Lower lobe of right lung (tissue), 2 donors: ENCODE results near the gene ID1. TPM values are rescaled to one million over a fixed set of nuclear protein-coding genes. Genes with fewer than 3 reads are reported as not detected.
A peak's percentile ranks its signal among the peaks of the same experiment; 100 is the strongest.

Experiments
- ATAC-seq, 2 donors: fragments of 200-7000 bp; cut with Tn5 transposase; one replicate each; pipeline ENCODE4 v1.9.1; 2020 to 2022; ENCODE audit warnings: mild to moderate bottlenecking in 2 of 2, moderate library complexity in 2 of 2
- DNase-seq: peaks from one replicate; pipeline ENCODE4 v3.0.0-alpha.2; 2020
- H3K27ac ChIP-seq: fragments of 200-600 bp; one replicate; pipeline ENCODE4 v1.8.0; 2022
- H3K27me3 ChIP-seq: fragments of 200-600 bp; one replicate; pipeline ENCODE4 v1.8.0; 2022; ENCODE audit warnings: low read depth
- H3K36me3 ChIP-seq: fragments of 200-600 bp; one replicate; pipeline ENCODE4 v1.8.0; 2022; ENCODE audit warnings: mild to moderate bottlenecking
- H3K4me1 ChIP-seq: fragments of 200-600 bp; one replicate; pipeline ENCODE4 v1.8.0; 2022
- H3K4me3 ChIP-seq: fragments of 200-600 bp; one replicate; pipeline ENCODE4 v1.8.0; 2022; ENCODE audit warnings: mild to moderate bottlenecking
- H3K9me3 ChIP-seq: fragments of 200-600 bp; one replicate; pipeline ENCODE4 v1.8.0; 2022
- CTCF ChIP-seq: fragments of 200-600 bp; IDR thresholded peaks from one replicate; pipeline ENCODE4 v1.8.0; 2022; ENCODE audit warnings: antibody characterized with exemption, mild to moderate bottlenecking
- intact Hi-C: fragments of 100-400 bp; cut with DNase I; formaldehyde crosslinking; loops from one replicate; pipeline ENCODE4 v1.11.0; 2022
- long read RNA-seq: library from polyadenylated mRNA; unstranded; transcript quantifications from one replicate; pipeline ENCODE4 v2.0.0, GENCODE V29; 2021
- total RNA-seq: library from RNA; stranded (reverse); fragmentation: NEBNext Ultra II Directional; extraction: Animal tissue kit (Norgen Biotek cat#: 25700); gene quantifications from one replicate; pipeline ENCODE4 v1.2.1, GENCODE V29; 2021
- donor health status: DM: no; HTN: yes; CAD: no; lungs with severe emphysema.

The ID1 gene
- total RNA-seq, result 196 TPM
- long read RNA-seq, transcript ID1-201 (1 exons, 1,233 nt), result minor isoform, 14 of 55 reads
- long read RNA-seq, transcript ID1-202 (2 exons, 994 nt), result major isoform, 41 of 55 reads
- long read RNA-seq, partial matches to known transcripts, result 0 of 55 reads
- long read RNA-seq, other reads (novel, unspliced or antisense), result 0 of 55 reads

GRCh38 chr20:31605031-31605901 is at the start of gene ID1:
Gene ID1, plus strand, starts transcription at chr20:31605289. Its CDS starts 99 bp downstream, at chr20:31605388.
- peak; percentile 89 to 91 for ATAC-seq
- Histone ChIP-seq H3K36me3 (no peaks in the 10 kb centered on the region), H3K27ac (peak within 1 kb of the TSS; percentile 98), H3K27me3 (no peaks in the 10 kb centered on the region), H3K4me3 (peak within 1 kb of the TSS; percentile 81), H3K4me1 (peaks cover 53% of the 10 kb centered on the region), H3K9me3 (no peaks in the 10 kb centered on the region)
- no peak for TF ChIP-seq CTCF
- intact Hi-C loops, result no loop called here
- peak; percentile 97 for DNase-seq

- intact Hi-C loops, result loop anchor here (5.0 kb wide), 1 partner anchor 53 kb away; no protein-coding TSS in a partner anchor
- TF ChIP-seq CTCF, result no peak
- no peak for DNase-seq
- no peak overlapping the region for H3K4me3 ChIP-seq
- H3K27me3 ChIP-seq, result no peaks in the 10 kb centered on the region
- H3K27ac ChIP-seq, result no peak overlapping the region
- no peak for ATAC-seq
- peaks cover 25% of the 10 kb centered on the region for H3K4me1 ChIP-seq
- no peaks in the 10 kb centered on the region for H3K9me3 ChIP-seq
- H3K36me3 ChIP-seq, result peaks cover 81% of the 10 kb centered on the region
Measured at GRCh38 chr20:31559704-31560093, 45.4 kb upstream of the ID1 start.

- Histone ChIP-seq H3K9me3 (no peaks in the 10 kb centered on the region), H3K27me3 (no peaks in the 10 kb centered on the region), H3K4me3 (no peak overlapping the region), H3K36me3 (peaks cover 79% of the 10 kb centered on the region), H3K27ac (peak overlapping the region; percentile 57), H3K4me1 (peaks cover 25% of the 10 kb centered on the region)
- TF ChIP-seq CTCF, result peak; percentile 86
- ATAC-seq (peak; percentile 69 to 72), DNase-seq (peak; percentile 85)
- intact Hi-C loops, result loop anchor here (5.0 kb wide), 1 partner anchor 52 kb away; no protein-coding TSS in a partner anchor
Measured at GRCh38 chr20:31560094-31560745, 44.9 kb upstream of the ID1 start.

GRCh38 chr20:31560746-31561598 is 44.1 kb upstream of the ID1 start:
- ATAC-seq (peak; percentile 17 to 31), DNase-seq (no peak)
- Histone ChIP-seq H3K4me3 (no peak overlapping the region), H3K27me3 (no peaks in the 10 kb centered on the region), H3K4me1 (peaks cover 25% of the 10 kb centered on the region), H3K9me3 (no peaks in the 10 kb centered on the region), H3K36me3 (peaks cover 79% of the 10 kb centered on the region), H3K27ac (peak overlapping the region; percentile 57)
- intact Hi-C loops, result loop anchor here (5.0 kb wide), 1 partner anchor 51 kb away; no protein-coding TSS in a partner anchor
- no peak for TF ChIP-seq CTCF
